ENCODE results near the gene C1orf141. TPM values are rescaled to one million over a fixed set of nuclear protein-coding genes. Genes with fewer than 3 reads are reported as not detected.
"Not testable (repeated sequence)": the region's sequence is repeated elsewhere in the genome, so short reads cannot be mapped to it uniquely, and the experiment has no call there.

The C1orf141 gene
- total RNA-seq, 1 experiment from 2014 or later: not detected

DNA sequence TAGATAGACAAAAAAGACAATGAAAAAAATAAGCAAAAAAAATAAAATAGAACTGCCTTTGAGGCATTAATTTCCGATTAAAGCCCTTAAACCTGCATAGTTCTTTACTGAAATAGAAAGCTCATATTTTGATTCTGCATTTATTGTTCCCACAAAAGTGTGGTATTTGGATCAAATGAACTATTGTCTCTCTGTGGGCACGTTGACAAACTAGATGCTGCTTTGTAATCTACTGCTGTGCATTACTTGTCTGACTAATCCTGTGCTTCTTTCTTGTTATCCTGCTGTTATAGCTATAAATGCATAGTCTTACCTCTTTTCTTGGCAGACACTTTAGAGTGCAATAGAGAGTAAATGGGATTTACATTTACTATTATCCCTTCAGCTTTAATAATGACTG, 49.4 kb downstream of the C1orf141 start:
- DNase-seq (ENCODE audit: low read depth): no peak

DNA sequence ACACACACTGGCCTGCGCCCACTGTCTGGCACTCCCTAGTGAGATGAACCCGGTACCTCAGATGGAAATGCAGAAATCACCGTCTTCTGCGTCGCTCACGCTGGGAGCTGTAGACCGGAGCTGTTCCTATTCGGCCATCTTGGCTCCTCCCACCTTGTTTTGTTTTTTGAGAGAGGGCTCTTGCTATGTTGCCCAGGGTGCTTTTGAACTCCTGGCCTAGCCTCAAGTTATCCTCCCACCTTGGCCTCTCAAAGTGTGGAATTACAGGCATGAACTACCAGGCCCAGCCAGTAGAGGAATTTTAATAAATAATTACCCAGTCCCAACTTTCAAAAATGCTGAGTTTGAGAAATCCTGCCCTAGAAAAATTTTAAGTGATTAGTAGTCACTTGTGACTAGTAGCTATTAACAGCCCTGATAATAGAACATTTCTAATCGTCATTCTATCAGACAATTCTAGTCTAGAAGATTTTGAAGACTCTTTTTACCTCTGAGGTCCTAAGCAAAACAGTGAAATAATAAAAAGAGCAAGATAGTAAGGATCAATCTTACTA, 49.9 kb downstream of the C1orf141 start:
- DNase-seq (ENCODE audit: low read depth): no peak

DNA sequence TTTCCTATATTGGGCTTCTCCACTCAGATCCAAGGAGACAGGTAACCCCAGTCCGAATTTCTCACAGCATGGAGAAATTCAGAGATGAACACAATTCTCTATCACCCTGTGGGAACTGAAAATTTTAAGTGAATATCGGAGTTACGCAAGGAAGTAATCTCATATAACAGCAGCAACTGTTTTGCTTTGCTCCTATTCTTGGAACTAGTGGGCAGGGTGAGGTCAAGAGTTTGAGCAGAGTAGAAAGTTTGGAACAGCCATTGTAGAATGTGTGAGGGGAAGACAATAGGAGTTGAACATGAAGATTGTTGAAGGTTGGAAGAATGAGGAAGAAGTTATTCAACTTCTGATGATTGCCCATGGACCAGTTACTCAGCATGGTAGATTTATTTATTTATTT, 56.5 kb downstream of the C1orf141 start:
- DNase-seq (ENCODE audit: low read depth): no peak

DNA sequence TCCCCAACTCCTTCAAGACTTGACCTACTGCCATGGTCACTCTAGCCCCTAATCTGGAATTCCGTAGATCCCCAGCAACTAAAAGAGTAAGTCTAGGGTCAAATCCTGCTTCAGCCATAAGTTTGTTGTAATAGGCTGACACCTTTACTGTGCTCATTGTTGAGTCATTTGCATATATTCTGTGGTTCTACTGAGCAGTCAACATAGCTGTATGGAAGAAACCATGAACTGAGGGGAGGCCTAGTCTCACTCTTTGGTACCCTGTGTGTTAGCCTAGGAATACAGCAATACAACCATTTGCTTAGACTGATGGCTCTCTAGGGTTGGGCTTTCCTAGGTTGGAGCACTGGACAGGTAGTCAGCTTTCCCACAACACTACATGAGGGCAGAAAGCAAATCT, 57.2 kb downstream of the C1orf141 start:
- DNase-seq (ENCODE audit: low read depth): no peak

DNA sequence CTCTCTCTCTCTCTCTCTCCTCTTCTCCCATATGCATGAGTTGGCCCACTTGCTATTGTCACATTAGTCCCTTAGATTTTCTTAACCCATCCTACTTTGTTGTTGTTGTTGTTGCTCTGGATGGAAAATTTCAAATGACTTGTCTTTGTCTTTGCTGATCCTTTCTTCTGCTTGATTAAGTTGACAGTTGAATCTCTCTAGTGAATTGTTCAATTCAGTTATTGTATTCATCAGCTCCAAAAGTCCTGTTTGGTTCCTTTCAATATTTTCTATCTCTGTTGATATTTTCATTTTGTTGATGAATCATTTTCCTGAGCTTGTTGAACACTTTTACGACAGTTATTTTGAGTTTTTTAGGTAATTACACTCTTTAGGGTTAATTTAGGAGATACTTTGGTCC, 62.0 kb downstream of the C1orf141 start:
- DNase-seq (ENCODE audit: low read depth): no peak

DNA sequence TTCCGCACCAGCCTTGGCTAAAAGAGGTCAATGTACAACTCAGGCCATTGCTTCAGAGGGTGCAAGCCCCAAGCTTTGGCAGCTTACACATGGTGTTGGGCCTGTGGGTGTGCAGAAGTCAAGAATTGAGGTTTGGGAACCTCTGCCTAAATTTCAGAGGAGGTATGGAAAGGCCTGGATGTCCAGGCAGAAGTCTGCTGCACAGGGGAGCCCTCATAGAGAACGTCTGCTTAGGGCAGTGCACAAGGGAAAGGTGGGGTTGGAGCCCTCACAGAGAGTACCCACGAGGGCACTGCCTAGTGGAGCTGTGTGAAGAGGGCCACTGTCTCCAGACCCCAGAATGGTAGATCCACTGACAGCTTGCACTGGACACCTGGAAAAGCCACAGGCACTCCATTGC, 67.1 kb downstream of the C1orf141 start:
- not testable (repeated sequence) for DNase-seq (ENCODE audit: low read depth)

DNA sequence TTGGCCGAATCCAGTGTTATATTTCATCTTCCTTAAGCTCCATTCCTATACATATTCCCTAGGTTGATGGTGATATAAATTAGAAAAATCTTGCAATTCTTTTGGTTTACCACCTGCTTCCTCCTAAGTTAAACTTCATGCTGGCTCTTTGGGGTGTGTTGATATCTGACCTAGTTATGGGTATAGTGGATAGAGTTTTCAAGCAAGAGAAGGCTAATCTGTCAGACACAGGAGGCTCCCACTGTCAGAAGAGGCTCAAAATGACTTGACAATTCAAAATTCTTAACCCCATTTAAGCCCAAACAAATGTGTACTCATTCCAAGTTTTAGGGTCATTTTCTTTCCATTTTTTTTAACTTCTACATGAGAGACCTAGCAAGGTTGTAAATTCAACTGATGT, 72.4 kb downstream of the C1orf141 start:
- no peak for DNase-seq (ENCODE audit: low read depth)

DNA sequence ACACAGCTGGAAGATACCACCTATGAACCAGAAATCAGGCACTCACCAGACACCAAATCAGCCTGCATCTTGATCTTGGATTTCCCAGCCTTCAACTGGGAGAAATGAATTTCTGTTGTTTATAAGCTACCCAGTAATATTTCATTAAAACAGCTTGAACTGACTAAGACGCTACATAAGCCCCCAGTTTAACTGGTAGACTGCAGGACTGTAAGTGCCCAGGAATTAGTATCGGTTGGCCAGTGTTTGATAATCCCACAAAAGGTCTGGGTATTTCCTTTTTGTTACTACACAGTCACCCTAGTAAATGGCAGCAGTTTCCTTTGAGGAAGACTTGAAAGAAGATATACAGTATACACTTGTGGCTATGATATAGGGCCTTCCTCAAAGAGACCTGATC, 73.5 kb downstream of the C1orf141 start:
- peak; percentile 1 for DNase-seq (ENCODE audit: low read depth)

DNA sequence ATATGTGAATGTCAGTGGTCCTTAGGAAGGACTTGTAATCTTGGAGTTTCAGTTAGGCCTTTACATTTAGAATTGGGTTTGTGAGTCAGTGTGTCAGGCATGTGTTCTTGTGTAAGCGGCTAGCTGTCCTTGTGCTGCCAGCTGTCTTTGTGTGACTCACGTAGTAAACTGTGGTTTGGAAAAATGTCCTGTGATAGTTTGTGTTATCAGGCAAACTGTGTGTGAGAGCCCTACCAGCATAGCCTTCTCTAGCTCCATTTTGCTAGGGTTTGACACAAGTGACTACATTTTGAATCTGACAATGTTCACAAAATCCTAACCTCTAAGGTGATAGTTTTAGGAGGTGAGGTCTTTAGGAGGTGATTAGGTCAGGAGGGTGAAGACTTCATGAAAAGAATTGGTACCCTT, 74.0 kb downstream of the C1orf141 start:
- peak; percentile 97 for DNase-seq (ENCODE audit: low read depth)

DNA sequence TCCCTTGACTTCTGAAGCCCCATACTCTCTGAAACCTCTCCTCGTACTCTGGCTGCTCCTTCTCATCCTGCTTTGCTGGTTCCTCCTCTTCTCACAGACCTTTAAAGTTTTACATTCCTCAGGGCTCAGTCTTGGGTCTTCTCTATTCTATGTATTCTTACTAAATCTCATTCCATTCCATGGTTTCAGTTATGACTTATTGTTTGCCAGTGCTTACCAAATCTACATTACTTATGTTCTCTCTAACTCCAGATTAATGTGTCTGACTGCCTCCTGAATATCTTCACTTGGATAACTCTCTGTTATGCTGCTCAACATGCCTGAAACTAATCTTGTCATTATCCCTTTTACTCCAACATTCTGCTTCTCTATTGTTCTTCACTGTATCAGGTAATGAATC, 75.4 kb downstream of the C1orf141 start:
- no peak for DNase-seq (ENCODE audit: low read depth)

DNA sequence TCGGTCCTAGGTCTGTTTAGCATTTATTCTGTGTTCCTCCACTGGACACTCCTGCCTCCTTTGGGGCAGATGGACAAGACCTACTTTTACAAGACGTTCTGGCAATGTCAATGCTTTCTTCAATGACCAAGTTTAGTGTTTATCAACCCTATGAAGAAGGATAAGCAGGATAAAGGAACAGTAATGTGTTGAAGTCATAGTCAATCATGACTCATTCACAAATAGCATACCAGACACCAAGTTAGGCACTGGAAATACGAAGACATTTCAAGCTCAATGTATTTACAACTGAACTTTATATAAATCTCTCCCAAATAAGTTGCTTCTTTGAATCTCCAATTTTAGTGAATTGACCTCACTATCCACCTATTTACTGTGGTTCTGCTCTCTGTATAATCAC, 76.0 kb downstream of the C1orf141 start:
- peak; percentile 25 for DNase-seq (ENCODE audit: low read depth)

DNA sequence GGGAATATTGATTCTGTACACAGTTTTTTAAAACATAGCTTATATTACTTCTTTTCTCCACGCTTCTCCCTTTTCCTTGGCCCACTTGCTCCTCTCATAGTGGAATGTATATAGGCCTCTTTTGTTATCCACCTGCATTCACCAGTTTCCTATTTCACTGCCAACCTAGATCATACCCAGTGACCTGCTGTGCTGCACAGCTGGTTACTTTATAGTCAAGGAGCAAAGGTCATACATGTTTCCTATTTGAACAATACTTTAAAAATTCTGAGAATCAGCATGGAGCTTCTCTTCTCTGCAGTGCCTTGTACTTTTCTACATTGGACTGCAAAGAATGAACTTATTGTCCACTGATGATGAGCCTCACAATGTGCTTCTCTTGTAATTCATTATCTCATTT, 76.5 kb downstream of the C1orf141 start:
- DNase-seq (ENCODE audit: low read depth): no peak

DNA sequence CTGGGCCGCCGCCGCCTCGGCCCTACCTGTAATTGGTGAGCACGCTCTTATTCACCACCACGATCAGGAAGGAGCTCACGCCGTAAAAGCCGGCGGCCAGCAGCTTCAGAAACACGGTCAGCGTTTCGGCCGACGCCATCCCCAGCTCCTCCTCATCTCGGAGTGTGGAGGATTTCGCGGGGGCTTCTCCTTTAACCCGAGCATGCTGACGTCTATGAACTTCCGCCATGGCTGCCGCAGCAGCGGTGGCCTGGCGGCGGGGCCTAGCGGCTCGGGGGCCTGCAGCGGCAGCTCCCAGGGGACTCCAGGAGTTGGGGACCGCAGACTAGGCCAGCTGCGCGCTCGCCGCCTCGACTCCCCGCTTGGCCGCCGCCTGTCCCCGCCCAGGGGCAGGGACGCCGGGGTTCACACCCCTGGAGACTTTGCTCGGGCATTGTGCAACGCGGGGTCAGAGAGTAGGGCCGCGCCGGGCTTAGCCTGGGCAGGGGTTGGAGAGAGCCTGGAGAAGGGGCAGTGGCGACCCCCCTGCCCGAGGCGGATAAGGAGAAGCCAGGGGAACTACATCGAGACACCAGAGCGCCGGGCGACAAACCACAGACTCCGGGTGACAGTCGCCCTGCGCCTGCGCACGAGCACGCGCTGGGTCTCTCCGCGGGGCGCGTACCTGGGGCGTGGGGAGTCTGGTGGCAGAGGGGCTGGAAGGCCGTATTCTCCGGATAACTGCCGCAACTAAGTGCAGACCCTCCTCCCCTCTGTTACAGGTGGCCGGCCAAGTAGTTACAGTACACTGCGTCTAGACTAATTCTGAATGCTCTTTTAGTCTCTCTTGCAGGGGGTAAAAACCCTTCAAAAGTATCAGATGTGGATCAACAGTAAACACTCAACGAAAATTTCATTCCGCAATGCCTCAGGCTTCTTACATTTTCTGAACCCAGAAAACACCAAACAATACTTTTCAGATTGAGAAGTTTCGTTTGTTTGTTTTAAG, 80.7 kb downstream of the C1orf141 start, which contains the start of gene SLC35D1:
SLC35D1 (minus strand) TSS at position 364 of the 988 bp plus-strand sequence; CDS start at position 229, 135 bp downstream.
- peak; percentile 68 for DNase-seq (ENCODE audit: low read depth)

DNA sequence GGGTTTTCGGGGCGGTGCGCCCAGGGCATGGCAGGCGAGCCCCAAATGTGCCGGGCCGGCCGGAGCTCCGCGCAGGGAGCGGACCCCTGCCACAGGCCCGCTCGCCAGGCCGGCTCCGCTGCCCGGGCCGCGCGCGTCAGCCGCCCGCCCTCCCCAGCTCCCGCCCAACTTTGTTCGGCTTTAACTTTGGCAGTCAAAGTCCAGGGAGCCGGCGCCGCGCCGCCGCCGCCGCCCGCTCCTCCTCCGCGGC, 81.3 kb downstream of the C1orf141 start:
- DNase-seq (ENCODE audit: low read depth): peak; percentile 59

DNA sequence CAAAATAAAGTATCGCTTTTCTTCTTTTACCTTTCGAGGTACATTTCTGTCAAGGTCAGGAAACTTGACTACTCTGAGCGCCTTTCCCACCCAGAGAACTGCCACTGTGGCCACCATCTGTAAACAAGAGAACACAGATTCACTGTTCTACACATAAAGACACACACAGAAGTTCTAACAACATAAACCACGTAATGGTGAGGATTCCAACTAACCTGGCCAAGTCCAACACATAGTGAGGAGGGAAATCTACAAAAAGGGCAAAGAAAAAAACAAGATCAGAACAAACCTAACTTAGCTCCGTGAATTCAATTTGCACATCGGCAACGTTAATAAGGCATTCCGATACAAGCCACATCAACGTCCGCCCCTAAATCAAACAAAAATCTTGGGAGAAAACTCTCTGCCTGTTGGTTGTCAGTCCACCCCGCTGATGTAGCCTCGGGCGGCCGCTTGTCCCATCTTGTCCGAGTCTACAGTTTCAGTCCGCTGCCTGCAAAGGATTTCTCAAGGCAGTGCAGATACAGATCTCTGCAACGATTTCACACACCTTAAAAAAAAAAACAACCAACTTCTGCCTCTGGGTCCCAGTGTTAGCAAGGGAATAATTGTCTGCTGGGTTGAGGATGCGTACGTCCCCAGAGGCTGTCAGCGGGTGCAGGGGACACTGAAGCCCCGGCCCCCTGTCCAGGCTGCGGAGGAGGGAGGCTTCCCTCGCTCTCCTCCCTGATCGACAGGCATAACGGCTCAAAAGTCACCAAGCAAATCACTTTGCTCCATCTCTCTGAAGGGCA, 81.8 kb downstream of the C1orf141 start:
- DNase-seq (ENCODE audit: low read depth): peak; percentile 79

DNA sequence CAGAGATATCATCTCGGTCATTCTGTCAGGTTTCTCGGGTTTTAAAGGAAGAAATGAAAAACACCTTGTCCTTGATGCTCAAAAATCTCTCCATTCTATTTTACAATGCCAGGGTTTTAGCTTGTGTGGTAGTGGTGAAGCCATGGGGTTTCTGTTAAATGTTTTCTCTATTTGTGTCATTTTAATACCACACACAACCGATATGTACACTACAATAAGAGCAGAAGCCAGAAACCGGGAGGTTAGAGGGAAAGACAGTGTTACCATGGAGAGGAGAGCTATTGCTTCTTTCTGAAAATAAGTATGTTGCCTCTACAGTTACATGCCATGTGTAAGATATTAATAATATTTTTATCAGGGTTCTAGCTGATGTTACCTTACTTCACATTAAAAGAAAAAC, 83.6 kb downstream of the C1orf141 start:
- no peak for DNase-seq (ENCODE audit: low read depth)

DNA sequence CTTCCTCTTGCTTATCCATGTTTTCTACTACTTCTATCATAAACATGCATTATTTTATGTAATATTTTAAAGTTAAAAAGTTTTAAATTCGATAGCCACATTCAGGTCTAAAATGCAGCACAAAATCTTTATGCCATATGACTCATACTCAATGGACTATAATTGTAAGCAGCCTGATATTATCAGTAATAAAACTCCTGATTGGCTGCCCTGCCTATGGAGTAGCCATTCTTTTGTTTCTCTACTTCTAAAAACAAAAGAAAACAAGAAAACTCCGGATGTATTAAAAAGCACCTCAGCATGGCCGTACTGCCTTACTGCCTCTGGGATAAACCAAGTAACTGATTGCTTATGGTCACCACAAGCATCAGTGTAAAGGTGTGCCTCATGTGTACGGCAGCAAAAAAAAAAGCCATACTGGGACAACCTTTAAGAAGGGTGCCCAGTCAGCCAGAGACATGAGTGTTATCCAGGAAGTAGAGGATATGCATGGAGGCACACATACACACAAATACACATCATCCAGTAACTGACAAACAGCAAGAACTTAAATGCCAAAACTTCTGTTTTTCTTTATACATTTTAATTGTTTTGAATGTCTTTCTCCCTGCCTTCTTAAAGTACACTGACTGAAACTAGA, 90.0 kb downstream of the C1orf141 start:
- no peak for DNase-seq (ENCODE audit: low read depth)

DNA sequence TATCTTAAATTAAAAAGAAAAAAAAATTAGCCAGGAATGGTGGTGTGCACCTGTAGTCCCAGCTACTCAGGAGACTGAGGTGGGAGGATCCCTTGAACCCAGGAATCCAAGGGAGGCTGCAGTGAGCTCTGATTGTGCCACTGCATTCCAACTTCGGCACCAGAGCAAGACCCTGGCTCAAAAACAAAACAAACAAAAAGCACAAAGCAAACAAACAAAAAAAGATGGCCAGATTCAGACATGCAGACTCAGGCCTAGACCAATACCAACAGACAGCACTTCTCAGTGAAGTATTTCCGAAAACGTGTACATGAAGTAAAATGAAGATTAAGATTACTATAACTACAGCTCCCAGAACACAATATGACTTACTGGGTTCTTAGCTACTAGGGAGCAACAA, 91.4 kb downstream of the C1orf141 start:
- DNase-seq (ENCODE audit: low read depth): no peak
